ENCODE data around the gene NEDD4L.

DNA sequence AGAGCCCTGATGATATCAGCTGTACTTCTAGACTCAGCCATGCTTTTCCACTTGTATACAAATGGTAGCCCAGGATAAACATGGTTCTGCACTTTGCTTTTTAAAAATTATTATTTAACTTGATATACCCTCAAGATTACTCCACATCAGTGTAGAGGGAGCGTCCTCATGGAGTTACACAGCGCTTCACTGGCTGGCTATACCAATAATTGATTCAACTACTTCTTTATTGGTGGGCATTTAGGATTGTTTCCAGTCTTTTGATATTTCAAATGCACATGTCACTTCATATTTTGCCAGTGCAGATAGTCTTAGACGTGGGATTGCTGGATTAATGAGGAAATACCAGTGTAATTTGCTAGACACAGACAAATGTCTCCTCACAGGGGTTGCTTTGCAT, 10.8 kb upstream of the NEDD4L start:
- TF ChIP-seq, protein P1, sequence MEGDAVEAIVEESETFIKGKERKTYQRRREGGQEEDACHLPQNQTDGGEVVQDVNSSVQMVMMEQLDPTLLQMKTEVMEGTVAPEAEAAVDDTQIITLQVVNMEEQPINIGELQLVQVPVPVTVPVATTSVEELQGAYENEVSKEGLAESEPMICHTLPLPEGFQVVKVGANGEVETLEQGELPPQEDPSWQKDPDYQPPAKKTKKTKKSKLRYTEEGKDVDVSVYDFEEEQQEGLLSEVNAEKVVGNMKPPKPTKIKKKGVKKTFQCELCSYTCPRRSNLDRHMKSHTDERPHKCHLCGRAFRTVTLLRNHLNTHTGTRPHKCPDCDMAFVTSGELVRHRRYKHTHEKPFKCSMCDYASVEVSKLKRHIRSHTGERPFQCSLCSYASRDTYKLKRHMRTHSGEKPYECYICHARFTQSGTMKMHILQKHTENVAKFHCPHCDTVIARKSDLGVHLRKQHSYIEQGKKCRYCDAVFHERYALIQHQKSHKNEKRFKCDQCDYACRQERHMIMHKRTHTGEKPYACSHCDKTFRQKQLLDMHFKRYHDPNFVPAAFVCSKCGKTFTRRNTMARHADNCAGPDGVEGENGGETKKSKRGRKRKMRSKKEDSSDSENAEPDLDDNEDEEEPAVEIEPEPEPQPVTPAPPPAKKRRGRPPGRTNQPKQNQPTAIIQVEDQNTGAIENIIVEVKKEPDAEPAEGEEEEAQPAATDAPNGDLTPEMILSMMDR (conservative IDR thresholded peaks at IDR 0.05 in 1 of 2, IDR thresholded peaks at IDR 0.05 in 1 of 2; ENCODE audit: extremely low read depth in 1 of 2, insufficient read depth in 1 of 2, low read depth in 1 of 2, low read length in 2 of 2): no peak
- TF ChIP-seq EZH2 (IDR thresholded peaks at IDR 0.05; ENCODE audit: borderline replicate concordance, low read length): no peak
